Measurements from ENCODE around the gene SMPD3. TPM values are rescaled to one million over a fixed set of nuclear protein-coding genes. Genes with fewer than 3 reads are reported as not detected.

SMPD3 gene
- polyA plus RNA-seq, 4 donors, result 1.1 to 2.4 (median 1.7) TPM

GRCh38 chr16:68408967-68409366 lies 39.3 kb downstream of the SMPD3 start:
- no peak for DNase-seq (ENCODE audit: low read depth in 4 of 4, low spot score in 2 of 4)

GRCh38 chr16:68408428-68408827 lies 39.9 kb downstream of the SMPD3 start:
- DNase-seq (ENCODE audit: low read depth in 4 of 4, low spot score in 2 of 4), result no peak

GRCh38 chr16:68406458-68407152 lies 41.7 kb downstream of the SMPD3 start:
- DNase-seq (ENCODE audit: low read depth in 4 of 4, low spot score in 2 of 4), result no peak

GRCh38 chr16:68404736-68405345 lies 43.5 kb downstream of the SMPD3 start:
- DNase-seq (ENCODE audit: low read depth in 4 of 4, low spot score in 2 of 4), result no peak

- DNase-seq (ENCODE audit: low read depth in 4 of 4, low spot score in 2 of 4), result no peak
Observed at GRCh38 chr16:68403704-68404103, 44.6 kb downstream of the SMPD3 start.

- no peak for DNase-seq (ENCODE audit: low read depth in 4 of 4, low spot score in 2 of 4)
Observed at GRCh38 chr16:68403177-68403576, 45.1 kb downstream of the SMPD3 start.

GRCh38 chr16:68402748-68403040 lies 45.6 kb downstream of the SMPD3 start:
- DNase-seq (ENCODE audit: low read depth in 4 of 4, low spot score in 2 of 4), result no peak

GRCh38 chr16:68401871-68402747 lies 46.2 kb downstream of the SMPD3 start:
- DNase-seq (ENCODE audit: low read depth in 4 of 4, low spot score in 2 of 4), result no peak

- no peak for DNase-seq (ENCODE audit: low read depth in 4 of 4, low spot score in 2 of 4)
Observed at GRCh38 chr16:68400924-68401460, 47.3 kb downstream of the SMPD3 start.

GRCh38 chr16:68400083-68400923 lies 48.0 kb downstream of the SMPD3 start:
- no peak for DNase-seq (ENCODE audit: low read depth in 4 of 4, low spot score in 2 of 4)

- no peak for DNase-seq (ENCODE audit: low read depth in 4 of 4, low spot score in 2 of 4)
Observed at GRCh38 chr16:68399456-68399855, 48.9 kb downstream of the SMPD3 start.

GRCh38 chr16:68397710-68398201 lies 50.6 kb downstream of the SMPD3 start:
- no peak for DNase-seq (ENCODE audit: low read depth in 4 of 4, low spot score in 2 of 4)

GRCh38 chr16:68396481-68396880 lies 51.8 kb downstream of the SMPD3 start:
- no peak for DNase-seq (ENCODE audit: low read depth in 4 of 4, low spot score in 2 of 4)

- no peak for DNase-seq (ENCODE audit: low read depth in 4 of 4, low spot score in 2 of 4)
Observed at GRCh38 chr16:68395815-68396214, 52.5 kb downstream of the SMPD3 start.

- DNase-seq (ENCODE audit: low read depth in 4 of 4, low spot score in 2 of 4), result no peak
Observed at GRCh38 chr16:68395167-68395786, 53.0 kb downstream of the SMPD3 start.

- DNase-seq (ENCODE audit: low read depth in 4 of 4, low spot score in 2 of 4), result no peak
Observed at GRCh38 chr16:68393333-68393732, 55.0 kb downstream of the SMPD3 start.

- DNase-seq (ENCODE audit: low read depth in 4 of 4, low spot score in 2 of 4), result no peak
Observed at GRCh38 chr16:68389750-68390371, 58.4 kb downstream of the SMPD3 start.

- DNase-seq (ENCODE audit: low read depth in 4 of 4, low spot score in 2 of 4), result no peak
Observed at GRCh38 chr16:68389006-68389405, 59.3 kb downstream of the SMPD3 start.

- DNase-seq (ENCODE audit: low read depth in 4 of 4, low spot score in 2 of 4), result no peak
Observed at GRCh38 chr16:68388124-68388523, 60.2 kb downstream of the SMPD3 start.

Data from left renal cortex interstitium (tissue), 4 donors.